SK-N-SH (cell line): ENCODE measurements around the gene SMAP1. TPM values are rescaled to one million over a fixed set of nuclear protein-coding genes. Genes with fewer than 3 reads are reported as not detected.

Experiments
- CTCF ChIA-PET: fragments of 300-600, 350-600 bp; formaldehyde crosslinking; extraction: SDS; loops from one replicate; lab custom pipeline; 2021; lab: Yijun Ruan, JAX
- POLR2A ChIA-PET: fragments of 350-600 bp; sonication (Branson Sonifier 250); formaldehyde crosslinking; extraction: SDS; loops from one replicate; lab custom pipeline; 2020; ENCODE audit warnings: antibody characterized with exemption, inconsistent platforms; lab: Yijun Ruan, JAX
- DNase-seq: peaks from one replicate; pipeline ENCODE4 v3.0.0; 2012
- H2AFZ ChIP-seq: fragments of 200-600 bp; sonication (generic); 2 replicates; pipeline ENCODE4 v1.8.1; 2016; ENCODE audit warnings: antibody characterized with exemption, mild to moderate bottlenecking, low read depth
- H3F3A ChIP-seq: fragments of 200-600 bp; sonication (generic); replicated peaks from 2 replicates; pipeline ENCODE3; 2016; ENCODE audit warnings: antibody characterized with exemption, mild to moderate bottlenecking; ENCODE audit not compliant: insufficient read depth
- H3K27ac ChIP-seq, 2 experiments: fragments of 200-500 bp in 1 of 2; fragments of 200-600 bp in 1 of 2; sonication (Bioruptor generic) in 1 of 2; sonication (generic), shearing (Covaris generic) in 1 of 2; 2 replicates each; pipeline versions ENCODE4 v1.5.1 to v1.6.1; 2014 to 2016; ENCODE audit warnings: low read depth in 2 of 2, inconsistent platforms in 1 of 2, low read length in 1 of 2, mild to moderate bottlenecking in 1 of 2, mixed read lengths in 1 of 2
- H3K27me3 ChIP-seq: fragments of 200-600 bp; sonication (generic), shearing (Covaris generic); 2 replicates; pipeline ENCODE4 v1.6.1; 2016; ENCODE audit warnings: mixed run types; ENCODE audit not compliant: insufficient read depth
- H3K36me3 ChIP-seq, 2 experiments: fragments of 200-500 bp in 1 of 2; fragments of 200-600 bp in 1 of 2; sonication (Bioruptor generic) in 1 of 2; sonication (generic) in 1 of 2; replicated peaks in 1 of 2; 2 replicates each; pipeline versions ENCODE3 to v1.5.1; 2014 to 2016; ENCODE audit warnings: low read length in 1 of 2, mild to moderate bottlenecking in 1 of 2; ENCODE audit not compliant: insufficient read depth in 2 of 2, control insufficient read depth in 1 of 2
- H3K4me1 ChIP-seq, 2 experiments: fragments of 200-500 bp in 1 of 2; fragments of 200-600 bp in 1 of 2; sonication (Bioruptor generic) in 1 of 2; sonication (generic), shearing (Covaris generic) in 1 of 2; 2 replicates each; pipeline versions ENCODE4 v1.5.1 to v1.6.1; 2014 to 2016; ENCODE audit warnings: low read depth in 1 of 2, low read length in 1 of 2, mixed run types in 1 of 2; ENCODE audit not compliant: insufficient read depth in 2 of 2, control insufficient read depth in 1 of 2
- H3K4me2 ChIP-seq: fragments of 200-600 bp; sonication (generic), shearing (Covaris generic); 2 replicates; pipeline ENCODE4 v1.6.1; 2017; ENCODE audit warnings: mixed run types
- H3K4me3 ChIP-seq, 2 experiments: fragments of 200-500 bp in 1 of 2; fragments of 200-600 bp in 1 of 2; sonication (Bioruptor generic) in 1 of 2; sonication (generic), shearing (Covaris generic) in 1 of 2; 2 replicates each; pipeline versions ENCODE4 v1.5.1 to v1.8.1; 2014 to 2016; ENCODE audit warnings: low read depth in 2 of 2, inconsistent platforms in 1 of 2, low read length in 1 of 2, mild to moderate bottlenecking in 1 of 2, mixed read lengths in 1 of 2, moderate library complexity in 1 of 2
- H3K79me2 ChIP-seq: fragments of 200-600 bp; sonication (generic); 2 replicates; pipeline ENCODE4 v1.8.1; 2017; ENCODE audit warnings: mild to moderate bottlenecking; ENCODE audit not compliant: insufficient read depth
- H3K9ac ChIP-seq: fragments of 200-600 bp; sonication (generic); 2 replicates; pipeline ENCODE4 v1.6.1; 2017; ENCODE audit warnings: mixed run types
- H3K9me2 ChIP-seq: fragments of 200-600 bp; sonication (generic); 2 replicates; pipeline ENCODE4 v1.6.1; 2017; ENCODE audit warnings: mixed run types
- H3K9me3 ChIP-seq: fragments of 200-600 bp; sonication (generic); 2 replicates; pipeline ENCODE4 v1.6.1; 2017; ENCODE audit warnings: mixed run types, mild to moderate bottlenecking, moderate library complexity
- H4K20me1 ChIP-seq: fragments of 200-600 bp; sonication (generic); 2 replicates; pipeline ENCODE4 v1.6.1; 2017; ENCODE audit warnings: mild to moderate bottlenecking, mixed run types; ENCODE audit not compliant: insufficient read depth
- FOSL2 ChIP-seq: IDR thresholded peaks from 2 replicates; pipeline ENCODE4 v1.4.0; 2012; ENCODE audit warnings: low read depth, mild to moderate bottlenecking, moderate library complexity, borderline replicate concordance
- GATA2 ChIP-seq: sonication (generic); formaldehyde crosslinking; IDR thresholded peaks from 2 replicates; pipeline ENCODE4 v1.5.0; 2020; ENCODE audit warnings: mild to moderate bottlenecking, missing genetic modification reagents
- MXI1 ChIP-seq: IDR thresholded peaks from 2 replicates; pipeline ENCODE4 v1.6.1; 2012; ENCODE audit warnings: mild to moderate bottlenecking, low read depth, low read length, improper control_type of control experiment
- NFIC ChIP-seq: IDR thresholded peaks from 2 replicates; pipeline ENCODE4 v1.4.0; 2012; ENCODE audit warnings: borderline replicate concordance
- POLR2AphosphoS5 ChIP-seq: IDR thresholded peaks from 2 replicates; pipeline ENCODE4 v1.6.1; 2012; ENCODE audit warnings: low read depth, low read length
- RFX5 ChIP-seq: IDR thresholded peaks from 2 replicates; pipeline ENCODE4 v1.6.1; 2012; ENCODE audit warnings: mild to moderate bottlenecking, improper control_type of control experiment, low read length
- RXRA ChIP-seq: IDR thresholded peaks from 2 replicates; pipeline ENCODE4 v1.4.0; 2012; ENCODE audit warnings: low read depth, mild to moderate bottlenecking, borderline replicate concordance
- SMC3 ChIP-seq: IDR thresholded peaks from 2 replicates; pipeline ENCODE4 v1.6.1; 2012; ENCODE audit warnings: low read depth, low read length, improper control_type of control experiment
- WGBS: methylation state at CpG from one replicate; pipeline ENCODE4 v1.1.6; 2017; ENCODE audit warnings: low lambda C conversion rate; 5-methylcytosine and 5-hydroxymethylcytosine counted together
- polyA plus RNA-seq, 3 experiments: library from polyadenylated mRNA; depleted of rRNA; stranded (reverse); fragments of >200 nt; gene quantifications; 2 replicates each; pipeline ENCODE4 v1.2.3, GENCODE V29; 2012
- TF ChIP-seq, protein P1 (sequence below): fragments of 150-350 bp; IDR thresholded peaks from 2 replicates; pipeline ENCODE4 v1.6.1; 2016; ENCODE audit warnings: mild to moderate bottlenecking, low read depth, low read length
- TF ChIP-seq, protein P2 (sequence below): IDR thresholded peaks from 2 replicates; pipeline ENCODE4 v1.4.0; 2012; ENCODE audit warnings: low read depth, borderline replicate concordance

SMAP1 gene
- polyA plus RNA-seq, 1 of the 3 experiments (the other 2 are of a cell fraction) = 12.6 TPM

DNA sequence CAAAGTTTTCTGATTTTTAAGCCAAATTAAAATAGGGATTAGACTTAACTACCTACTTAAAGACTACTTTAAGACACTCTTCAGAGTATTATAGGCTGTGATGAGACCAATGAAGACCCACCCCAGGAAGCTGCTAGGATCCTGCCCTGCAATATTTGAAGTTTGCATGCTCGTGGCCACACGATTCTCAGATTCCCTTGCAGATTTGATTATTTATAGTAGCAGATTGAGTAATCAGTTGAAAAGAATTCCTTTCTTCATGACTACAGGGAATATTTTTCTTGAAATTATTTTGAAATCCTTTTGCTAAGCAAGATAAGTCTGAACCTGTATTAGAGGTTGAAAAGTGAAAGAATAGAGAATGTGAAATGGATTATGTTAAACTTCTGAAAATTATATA, 166.8 kb downstream of the SMAP1 start (continued):
- TF ChIP-seq RXRA = no peak
- TF ChIP-seq, protein P1, sequence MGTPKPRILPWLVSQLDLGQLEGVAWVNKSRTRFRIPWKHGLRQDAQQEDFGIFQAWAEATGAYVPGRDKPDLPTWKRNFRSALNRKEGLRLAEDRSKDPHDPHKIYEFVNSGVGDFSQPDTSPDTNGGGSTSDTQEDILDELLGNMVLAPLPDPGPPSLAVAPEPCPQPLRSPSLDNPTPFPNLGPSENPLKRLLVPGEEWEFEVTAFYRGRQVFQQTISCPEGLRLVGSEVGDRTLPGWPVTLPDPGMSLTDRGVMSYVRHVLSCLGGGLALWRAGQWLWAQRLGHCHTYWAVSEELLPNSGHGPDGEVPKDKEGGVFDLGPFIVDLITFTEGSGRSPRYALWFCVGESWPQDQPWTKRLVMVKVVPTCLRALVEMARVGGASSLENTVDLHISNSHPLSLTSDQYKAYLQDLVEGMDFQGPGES = no peak
- no peak for TF ChIP-seq SMC3

DNA sequence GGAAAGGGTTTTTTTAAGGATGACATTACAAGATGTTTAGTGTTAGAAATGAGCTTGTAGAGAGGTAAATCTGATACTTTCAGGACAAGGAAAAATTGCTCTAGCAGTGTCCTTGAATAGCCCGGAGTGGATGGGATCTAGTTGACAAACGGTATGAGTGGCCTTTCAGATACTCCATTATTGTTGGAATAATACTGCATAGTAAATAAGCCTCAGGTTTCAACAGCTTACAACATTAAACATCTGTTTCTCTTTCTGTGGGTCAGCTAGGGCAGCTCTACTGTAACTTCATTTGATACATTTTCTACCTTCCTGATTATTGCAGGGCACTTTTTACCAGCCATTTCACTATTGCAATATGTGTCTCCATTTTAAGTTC, 171.2 kb downstream of the SMAP1 start:
- Histone ChIP-seq H3K4me1 (peaks cover 0 to 9% of the 10 kb centered on the region in 2 experiments; a peak in 1 of 4 replicates), H3K27ac (no peak overlapping the region), H3K9ac (no peak overlapping the region), H2AFZ (no peak overlapping the region), H3K4me2 (no peak overlapping the region), H3K79me2 (no peaks in the 10 kb centered on the region), H3K9me3 (no peaks in the 10 kb centered on the region), H3K9me2 (no peaks in the 10 kb centered on the region), H3K27me3 (no peaks in the 10 kb centered on the region), H4K20me1 (no peaks in the 10 kb centered on the region), H3K36me3 (peaks cover 0 to 2% of the 10 kb centered on the region in 2 experiments), H3K4me3 (no peak overlapping the region), H3F3A (no peaks in the 10 kb centered on the region)
- ChIA-PET POLR2A (no interaction called here), CTCF (interaction anchor here (0.8 to 1.4 kb wide), 2 partner anchors 45 to 132 kb away, joined by 3 read pairs; no protein-coding TSS in a partner anchor)
- TF ChIP-seq, protein P2, sequence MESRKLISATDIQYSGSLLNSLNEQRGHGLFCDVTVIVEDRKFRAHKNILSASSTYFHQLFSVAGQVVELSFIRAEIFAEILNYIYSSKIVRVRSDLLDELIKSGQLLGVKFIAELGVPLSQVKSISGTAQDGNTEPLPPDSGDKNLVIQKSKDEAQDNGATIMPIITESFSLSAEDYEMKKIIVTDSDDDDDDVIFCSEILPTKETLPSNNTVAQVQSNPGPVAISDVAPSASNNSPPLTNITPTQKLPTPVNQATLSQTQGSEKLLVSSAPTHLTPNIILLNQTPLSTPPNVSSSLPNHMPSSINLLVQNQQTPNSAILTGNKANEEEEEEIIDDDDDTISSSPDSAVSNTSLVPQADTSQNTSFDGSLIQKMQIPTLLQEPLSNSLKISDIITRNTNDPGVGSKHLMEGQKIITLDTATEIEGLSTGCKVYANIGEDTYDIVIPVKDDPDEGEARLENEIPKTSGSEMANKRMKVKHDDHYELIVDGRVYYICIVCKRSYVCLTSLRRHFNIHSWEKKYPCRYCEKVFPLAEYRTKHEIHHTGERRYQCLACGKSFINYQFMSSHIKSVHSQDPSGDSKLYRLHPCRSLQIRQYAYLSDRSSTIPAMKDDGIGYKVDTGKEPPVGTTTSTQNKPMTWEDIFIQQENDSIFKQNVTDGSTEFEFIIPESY = no peak
- no peak for TF ChIP-seq GATA2
- TF ChIP-seq MXI1 = no peak
- 100% methylated on average over 2 of the region's 2 CpGs for WGBS
- DNase-seq = no peak

DNA sequence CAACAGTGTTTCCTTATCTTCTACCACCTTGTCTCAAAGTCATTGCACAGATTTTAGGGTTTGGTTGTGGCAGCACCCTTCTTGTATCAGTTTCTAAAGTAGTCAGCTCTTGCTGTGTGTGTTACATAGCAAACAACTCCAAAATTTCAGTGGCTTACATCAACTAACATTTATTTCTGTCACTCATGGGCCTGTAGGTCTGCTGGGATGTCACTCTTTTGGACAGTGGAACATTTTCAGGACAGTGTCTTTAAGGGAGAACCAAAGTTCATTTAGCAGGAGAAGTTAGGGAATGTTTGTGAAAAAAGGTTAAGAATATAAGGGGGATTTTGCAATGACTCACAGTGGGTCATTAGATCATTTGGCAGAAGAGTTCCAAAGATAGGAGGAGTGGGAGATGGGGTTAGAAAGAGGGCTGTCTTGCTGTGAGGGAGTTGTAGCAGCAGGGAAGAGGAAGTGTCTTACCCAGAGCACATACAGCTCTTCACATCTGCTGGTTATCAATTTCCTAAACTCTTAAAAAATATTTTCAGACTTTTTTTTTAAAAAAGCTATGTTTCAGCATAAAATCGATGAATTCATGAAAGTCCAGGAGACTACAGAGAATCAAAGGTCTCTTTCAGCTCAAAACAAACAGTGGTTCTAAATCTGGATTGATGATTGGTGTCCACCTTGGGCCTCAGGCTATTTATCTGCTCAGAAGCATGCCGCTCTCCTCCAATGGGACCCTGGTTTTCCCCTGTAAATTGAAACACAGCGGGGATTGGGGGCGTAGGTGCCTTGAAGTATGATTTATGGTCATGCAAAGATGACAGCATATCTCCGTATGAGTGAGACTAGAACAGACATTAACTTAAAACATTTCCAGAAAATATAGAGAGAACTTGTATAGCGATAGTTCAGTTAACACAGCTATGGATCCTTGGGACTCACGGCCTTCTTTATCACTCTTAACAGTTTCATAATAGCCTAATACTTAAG, 171.9 kb downstream of the SMAP1 start:
- H2AFZ ChIP-seq = no peak overlapping the region
- H3K79me2 ChIP-seq = no peaks in the 10 kb centered on the region
- H3K9me2 ChIP-seq = no peaks in the 10 kb centered on the region
- H3K27me3 ChIP-seq = no peaks in the 10 kb centered on the region
- no peak overlapping the region for H3K4me2 ChIP-seq
- ChIA-PET POLR2A (no interaction called here), CTCF (interaction anchor here (0.6 to 1.1 kb wide), 3 partner anchors 11 to 132 kb away, joined by 3 to 4 read pairs (median 4); no protein-coding TSS in a partner anchor)
- H3K27ac ChIP-seq = no peak overlapping the region
- no peaks in the 10 kb centered on the region for H3K9me3 ChIP-seq
- H3K4me3 ChIP-seq = no peak overlapping the region
- no peak for DNase-seq
- 95% methylated on average over 7 of the region's 7 CpGs for WGBS
- TF ChIP-seq NFIC (no peak), POLR2AphosphoS5 (no peak), FOSL2 (no peak), RFX5 (no peak)
- no peaks in the 10 kb centered on the region for H4K20me1 ChIP-seq
- H3K9ac ChIP-seq = no peak overlapping the region
- H3F3A ChIP-seq = no peaks in the 10 kb centered on the region
- H3K4me1 ChIP-seq = peaks cover 0 to 9% of the 10 kb centered on the region in 2 experiments; a peak in 1 of 4 replicates
- peaks cover 0 to 2% of the 10 kb centered on the region in 2 experiments for H3K36me3 ChIP-seq
